Neural cell (in vitro differentiated cells): ENCODE results near the gene MEF2A. TPM values are rescaled to one million over a fixed set of nuclear protein-coding genes. Genes with fewer than 3 reads are reported as not detected.

Experiments
- H2AFZ ChIP-seq: fragments of 200-600, 300-800 bp; sonication (generic), shearing (Covaris generic); 2 replicates; pipeline ENCODE4 v1.6.0; 2014; ENCODE audit warnings: low read depth, mild to moderate bottlenecking, antibody characterized with exemption, low read length, moderate library complexity
- H3F3A ChIP-seq: fragments of 200-600 bp; shearing (Covaris generic); 2 replicates; pipeline ENCODE4 v1.6.1; 2016; ENCODE audit warnings: mild to moderate bottlenecking, moderate library complexity, mixed read lengths, antibody characterized with exemption, low read length; ENCODE audit not compliant: insufficient read depth, poor library complexity, severe bottlenecking
- H3K27ac ChIP-seq: fragments of 200-600, 300-800 bp; sonication (generic), shearing (Covaris generic); 2 replicates; pipeline ENCODE4 v1.5.1; 2014; ENCODE audit warnings: mild to moderate bottlenecking, low read length, moderate library complexity
- H3K27me3 ChIP-seq: fragments of 300-800, 200-600 bp; sonication (generic), shearing (Covaris generic); 2 replicates; pipeline ENCODE4 v1.6.0; 2014; ENCODE audit warnings: mild to moderate bottlenecking, low read depth, low read length, moderate library complexity; ENCODE audit not compliant: insufficient read depth
- H3K36me3 ChIP-seq: fragments of 300-800, 200-600 bp; sonication (generic), shearing (Covaris generic); 2 replicates; pipeline ENCODE4 v1.5.1; 2014; ENCODE audit warnings: mild to moderate bottlenecking, antibody characterized with exemption, low read length, moderate library complexity; ENCODE audit not compliant: insufficient read depth
- H3K4me2 ChIP-seq: fragments of 300-800, 200-600 bp; sonication (generic), shearing (Covaris generic); 2 replicates; pipeline ENCODE4 v1.6.0; 2014; ENCODE audit warnings: mild to moderate bottlenecking, low read length
- H3K4me3 ChIP-seq: fragments of 300-800, 200-600 bp; sonication (generic), shearing (Covaris generic); 2 replicates; pipeline ENCODE4 v1.5.1; 2014; ENCODE audit warnings: mild to moderate bottlenecking, low read length, moderate library complexity
- H3K79me2 ChIP-seq: fragments of 200-600 bp; shearing (Covaris generic); replicated peaks from 2 replicates; pipeline ENCODE4 v1.6.0; 2014; ENCODE audit warnings: mild to moderate bottlenecking, low read length, moderate library complexity; ENCODE audit not compliant: insufficient read depth
- H3K9ac ChIP-seq: fragments of 300-800, 200-600 bp; sonication (generic), shearing (Covaris generic); 2 replicates; pipeline ENCODE4 v1.6.1; 2016; ENCODE audit warnings: mild to moderate bottlenecking, low read length, mixed read lengths
- H3K9me2 ChIP-seq: fragments of 200-600 bp; shearing (Covaris generic); 2 replicates; pipeline ENCODE4 v1.6.1; 2016; ENCODE audit warnings: mild to moderate bottlenecking, low read length, mixed read lengths; ENCODE audit not compliant: insufficient read depth
- H3K9me3 ChIP-seq: fragments of 200-600, 300-800 bp; sonication (generic), shearing (Covaris generic); 2 replicates; pipeline ENCODE4 v1.6.1; 2016; ENCODE audit warnings: mild to moderate bottlenecking, mixed run types, low read length, moderate library complexity, mixed read lengths
- H4K20me1 ChIP-seq: fragments of 200-600 bp; shearing (Covaris generic); 2 replicates; pipeline ENCODE4 v1.6.1; 2016; ENCODE audit warnings: mild to moderate bottlenecking, mixed run types; ENCODE audit not compliant: insufficient read depth
- EP300 ChIP-seq: fragments of 450-650 bp; conservative IDR thresholded peaks from 2 replicates; pipeline ENCODE4 v1.6.1; 2014; ENCODE audit warnings: antibody characterized with exemption, mild to moderate bottlenecking, moderate library complexity; ENCODE audit not compliant: poor library complexity, severe bottlenecking
- EZH2 ChIP-seq: fragments of 200-600, 300-800 bp; shearing (Covaris generic), sonication (generic); IDR thresholded peaks from 2 replicates; pipeline ENCODE4 v1.6.1; 2014; ENCODE audit warnings: antibody characterized with exemption, low read length, borderline replicate concordance, mild to moderate bottlenecking; ENCODE audit not compliant: insufficient read depth, poor library complexity, severe bottlenecking
- MXI1 ChIP-seq: fragments of 450-650 bp; conservative IDR thresholded peaks from 2 replicates; pipeline ENCODE4 v1.6.1; 2014; ENCODE audit warnings: antibody characterized with exemption, mild to moderate bottlenecking; ENCODE audit not compliant: poor library complexity, severe bottlenecking
- POLR2AphosphoS5 ChIP-seq: IDR thresholded peaks from 2 replicates; pipeline ENCODE4 v1.6.1; 2012
- RAD21 ChIP-seq: fragments of 450-650 bp; conservative IDR thresholded peaks from 2 replicates; pipeline ENCODE4 v1.6.1; 2014; ENCODE audit warnings: antibody characterized with exemption, mild to moderate bottlenecking, moderate library complexity
- SMC3 ChIP-seq: fragments of 450-650 bp; conservative IDR thresholded peaks from 2 replicates; pipeline ENCODE4 v1.6.1; 2014; ENCODE audit warnings: antibody characterized with exemption, mild to moderate bottlenecking, moderate library complexity; ENCODE audit not compliant: poor library complexity
- TAF1 ChIP-seq: IDR thresholded peaks from 2 replicates; pipeline ENCODE4 v1.6.1; 2012; ENCODE audit warnings: low read depth
- polyA plus RNA-seq: library from polyadenylated mRNA; depleted of rRNA; stranded (reverse); fragments of >200 nt; gene quantifications from 2 replicates; pipeline ENCODE4 v1.2.3, GENCODE V29; 2014
- TF ChIP-seq, protein P1 (sequence below): fragments of 450-650 bp; IDR thresholded peaks from 2 replicates; pipeline ENCODE4 v1.5.1; 2014; ENCODE audit warnings: antibody characterized with exemption, mild to moderate bottlenecking, moderate library complexity; ENCODE audit not compliant: poor library complexity, severe bottlenecking
- TF ChIP-seq, protein P2 (sequence below): IDR thresholded peaks from 2 replicates; pipeline ENCODE4 v1.6.1; 2012; ENCODE audit warnings: borderline replicate concordance

MEF2A gene
- polyA plus RNA-seq, 1 donor from 2014 or later: 32.2 TPM

DNA sequence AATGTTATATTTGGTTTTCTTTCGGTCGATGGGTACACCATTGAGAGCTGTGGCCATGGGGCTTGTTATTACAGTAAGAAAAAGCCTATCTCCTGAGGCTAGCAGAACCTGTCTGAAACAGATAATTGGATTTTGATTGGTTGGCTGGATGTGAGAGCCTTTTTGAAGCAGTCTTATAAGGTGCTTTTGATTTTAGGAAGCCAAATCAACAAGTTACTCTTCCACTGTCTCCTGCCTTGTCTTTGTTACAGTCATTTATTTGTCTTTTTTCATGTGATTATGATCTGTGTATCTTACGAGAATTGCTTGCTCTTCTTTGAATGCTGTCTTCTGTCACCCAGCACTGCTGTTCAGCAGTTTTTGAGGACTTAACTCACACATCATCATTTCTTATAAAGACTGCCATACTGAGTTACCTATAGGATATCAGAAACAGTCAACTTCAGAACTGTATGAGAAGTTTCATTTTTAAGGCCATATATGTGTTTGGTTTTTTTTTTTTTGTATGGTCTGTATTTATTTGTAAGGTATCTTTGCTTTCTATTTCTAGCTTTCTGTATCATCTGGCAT is 51.1 kb downstream of the MEF2A start:
- Histone ChIP-seq H3K36me3 (no peaks in the 10 kb centered on the region), H3K27me3 (no peaks in the 10 kb centered on the region), H3K9me3 (no peaks in the 10 kb centered on the region), H3K79me2 (peaks cover 11% of the 10 kb centered on the region), H2AFZ (no peak overlapping the region), H3F3A (no peaks in the 10 kb centered on the region), H3K27ac (no peak overlapping the region), H3K9me2 (no peaks in the 10 kb centered on the region), H3K9ac (no peak overlapping the region), H4K20me1 (no peaks in the 10 kb centered on the region), H3K4me2 (no peak overlapping the region), H3K4me3 (no peak overlapping the region)
- TF ChIP-seq EP300 (no peak), RAD21 (no peak), POLR2AphosphoS5 (no peak), SMC3 (no peak), EZH2 (no peak), TAF1 (no peak), MXI1 (no peak)
- TF ChIP-seq, protein P1, sequence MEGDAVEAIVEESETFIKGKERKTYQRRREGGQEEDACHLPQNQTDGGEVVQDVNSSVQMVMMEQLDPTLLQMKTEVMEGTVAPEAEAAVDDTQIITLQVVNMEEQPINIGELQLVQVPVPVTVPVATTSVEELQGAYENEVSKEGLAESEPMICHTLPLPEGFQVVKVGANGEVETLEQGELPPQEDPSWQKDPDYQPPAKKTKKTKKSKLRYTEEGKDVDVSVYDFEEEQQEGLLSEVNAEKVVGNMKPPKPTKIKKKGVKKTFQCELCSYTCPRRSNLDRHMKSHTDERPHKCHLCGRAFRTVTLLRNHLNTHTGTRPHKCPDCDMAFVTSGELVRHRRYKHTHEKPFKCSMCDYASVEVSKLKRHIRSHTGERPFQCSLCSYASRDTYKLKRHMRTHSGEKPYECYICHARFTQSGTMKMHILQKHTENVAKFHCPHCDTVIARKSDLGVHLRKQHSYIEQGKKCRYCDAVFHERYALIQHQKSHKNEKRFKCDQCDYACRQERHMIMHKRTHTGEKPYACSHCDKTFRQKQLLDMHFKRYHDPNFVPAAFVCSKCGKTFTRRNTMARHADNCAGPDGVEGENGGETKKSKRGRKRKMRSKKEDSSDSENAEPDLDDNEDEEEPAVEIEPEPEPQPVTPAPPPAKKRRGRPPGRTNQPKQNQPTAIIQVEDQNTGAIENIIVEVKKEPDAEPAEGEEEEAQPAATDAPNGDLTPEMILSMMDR: no peak
- TF ChIP-seq, protein P2, sequence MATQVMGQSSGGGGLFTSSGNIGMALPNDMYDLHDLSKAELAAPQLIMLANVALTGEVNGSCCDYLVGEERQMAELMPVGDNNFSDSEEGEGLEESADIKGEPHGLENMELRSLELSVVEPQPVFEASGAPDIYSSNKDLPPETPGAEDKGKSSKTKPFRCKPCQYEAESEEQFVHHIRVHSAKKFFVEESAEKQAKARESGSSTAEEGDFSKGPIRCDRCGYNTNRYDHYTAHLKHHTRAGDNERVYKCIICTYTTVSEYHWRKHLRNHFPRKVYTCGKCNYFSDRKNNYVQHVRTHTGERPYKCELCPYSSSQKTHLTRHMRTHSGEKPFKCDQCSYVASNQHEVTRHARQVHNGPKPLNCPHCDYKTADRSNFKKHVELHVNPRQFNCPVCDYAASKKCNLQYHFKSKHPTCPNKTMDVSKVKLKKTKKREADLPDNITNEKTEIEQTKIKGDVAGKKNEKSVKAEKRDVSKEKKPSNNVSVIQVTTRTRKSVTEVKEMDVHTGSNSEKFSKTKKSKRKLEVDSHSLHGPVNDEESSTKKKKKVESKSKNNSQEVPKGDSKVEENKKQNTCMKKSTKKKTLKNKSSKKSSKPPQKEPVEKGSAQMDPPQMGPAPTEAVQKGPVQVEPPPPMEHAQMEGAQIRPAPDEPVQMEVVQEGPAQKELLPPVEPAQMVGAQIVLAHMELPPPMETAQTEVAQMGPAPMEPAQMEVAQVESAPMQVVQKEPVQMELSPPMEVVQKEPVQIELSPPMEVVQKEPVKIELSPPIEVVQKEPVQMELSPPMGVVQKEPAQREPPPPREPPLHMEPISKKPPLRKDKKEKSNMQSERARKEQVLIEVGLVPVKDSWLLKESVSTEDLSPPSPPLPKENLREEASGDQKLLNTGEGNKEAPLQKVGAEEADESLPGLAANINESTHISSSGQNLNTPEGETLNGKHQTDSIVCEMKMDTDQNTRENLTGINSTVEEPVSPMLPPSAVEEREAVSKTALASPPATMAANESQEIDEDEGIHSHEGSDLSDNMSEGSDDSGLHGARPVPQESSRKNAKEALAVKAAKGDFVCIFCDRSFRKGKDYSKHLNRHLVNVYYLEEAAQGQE: no peak

DNA sequence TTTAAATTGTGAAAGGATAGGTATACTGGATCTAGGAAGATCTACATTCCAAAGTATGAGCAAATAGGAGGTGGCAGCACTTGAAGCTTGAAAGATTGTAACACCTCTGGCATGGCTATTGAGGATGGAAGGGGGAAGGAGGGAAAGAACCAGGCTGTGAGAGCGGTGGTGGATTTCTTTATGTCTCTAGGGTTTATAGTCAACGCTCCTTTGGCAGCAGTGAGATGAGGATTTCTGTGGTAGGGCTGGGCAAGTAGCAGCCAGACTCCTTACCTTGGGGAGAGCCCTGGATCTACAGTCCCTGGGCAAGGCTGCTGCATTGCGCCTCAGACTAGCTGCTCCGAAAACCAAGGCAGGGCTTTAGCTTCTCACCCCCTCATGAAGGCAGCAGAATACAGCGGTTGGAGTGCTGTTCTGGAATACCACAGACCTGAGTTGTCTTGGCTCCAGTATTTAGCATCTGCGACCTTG is 53.2 kb downstream of the MEF2A start:
- Histone ChIP-seq H3K36me3 (no peaks in the 10 kb centered on the region), H3K27me3 (no peaks in the 10 kb centered on the region), H3K9me2 (no peaks in the 10 kb centered on the region), H3K9ac (no peak overlapping the region), H3K4me2 (no peak overlapping the region), H2AFZ (no peak overlapping the region), H3K27ac (no peak overlapping the region), H3K4me3 (no peak overlapping the region), H3F3A (no peaks in the 10 kb centered on the region), H3K79me2 (peaks cover 13% of the 10 kb centered on the region), H3K9me3 (no peaks in the 10 kb centered on the region), H4K20me1 (no peaks in the 10 kb centered on the region)
- TF ChIP-seq TAF1 (no peak), RAD21 (no peak), POLR2AphosphoS5 (no peak), MXI1 (no peak), EZH2 (no peak), SMC3 (no peak), EP300 (no peak)
- TF ChIP-seq, protein P1: no peak
- TF ChIP-seq, protein P2: no peak
